HEK293T (cell line): ENCODE results near the gene SLC35G3.

Source experiments
- HDGF ChIP-seq: fragments of 450-650 bp; IDR thresholded peaks from 2 replicates; pipeline ENCODE4 v1.6.1; 2017; ENCODE audit warnings: antibody characterized with exemption, borderline replicate concordance
- LEF1 ChIP-seq: fragments of 450-650 bp; IDR thresholded peaks from 2 replicates; pipeline ENCODE4 v1.6.1; 2017; ENCODE audit warnings: mild to moderate bottlenecking, borderline replicate concordance
- SP1 ChIP-seq: fragments of 450-650 bp; IDR thresholded peaks from 2 replicates; pipeline ENCODE4 v1.6.1; 2017

DNA sequence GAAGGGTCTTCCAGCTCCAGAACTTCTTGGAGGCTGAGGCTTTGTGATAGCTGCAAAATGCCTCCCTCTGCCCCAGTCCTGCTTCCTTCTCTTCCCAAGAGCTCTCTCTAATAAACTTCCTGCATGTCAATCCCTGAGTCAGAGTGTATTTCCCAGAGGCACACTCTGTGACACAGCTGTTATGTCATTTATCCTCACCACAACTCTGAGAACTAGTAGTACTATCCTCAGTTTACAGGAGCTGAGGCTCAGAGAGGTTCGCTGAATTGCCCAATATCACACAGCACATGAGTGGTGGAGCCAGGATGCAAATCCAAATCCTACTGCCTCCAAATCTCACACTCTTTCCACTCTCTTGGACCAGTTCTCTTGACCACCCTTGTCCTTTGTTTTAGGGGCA, 26.5 kb downstream of the SLC35G3 start:
- TF ChIP-seq SP1 (no peak), HDGF (no peak), LEF1 (no peak)
